Ishikawa (cell line): ENCODE data around the gene INTU.

Experiments used
- CEBPB ChIP-seq: IDR thresholded peaks from 2 replicates; pipeline ENCODE4 v1.6.1; 2012
- CREB1 ChIP-seq: IDR thresholded peaks from 2 replicates; pipeline ENCODE4 v1.6.1; 2012; ENCODE audit warnings: low read depth
- EGR1 ChIP-seq: IDR thresholded peaks from 2 replicates; pipeline ENCODE4 v1.6.1; 2012
- EP300 ChIP-seq: IDR thresholded peaks from 2 replicates; pipeline ENCODE4 v1.6.1; 2012; ENCODE audit warnings: borderline replicate concordance
- FOXM1 ChIP-seq: IDR thresholded peaks from 2 replicates; pipeline ENCODE4 v1.6.1; 2012; ENCODE audit warnings: low read depth, borderline replicate concordance
- NFIC ChIP-seq: IDR thresholded peaks from 2 replicates; pipeline ENCODE4 v1.6.1; 2012
- RAD21 ChIP-seq: IDR thresholded peaks from 2 replicates; pipeline ENCODE4 v1.6.1; 2012; ENCODE audit warnings: low read depth
- REST ChIP-seq: IDR thresholded peaks from 2 replicates; pipeline ENCODE4 v1.6.1; 2012; ENCODE audit warnings: low read depth, mild to moderate bottlenecking
- TAF1 ChIP-seq: IDR thresholded peaks from 2 replicates; pipeline ENCODE4 v1.6.1; 2012; ENCODE audit warnings: low read depth, mild to moderate bottlenecking
- TCF12 ChIP-seq: IDR thresholded peaks from 2 replicates; pipeline ENCODE4 v1.6.1; 2012; ENCODE audit warnings: low read depth
- TEAD4 ChIP-seq: IDR thresholded peaks from 2 replicates; pipeline ENCODE4 v1.6.1; 2012
- YY1 ChIP-seq: IDR thresholded peaks from 2 replicates; pipeline ENCODE4 v1.6.1; 2012; ENCODE audit warnings: low read depth
- ZBTB7A ChIP-seq: IDR thresholded peaks from 2 replicates; pipeline ENCODE4 v1.6.1; 2012; ENCODE audit warnings: low read depth
- TF ChIP-seq, protein P1 (sequence below): IDR thresholded peaks from 2 replicates; pipeline ENCODE4 v1.6.1; 2012
- TF ChIP-seq, protein P2 (sequence below): IDR thresholded peaks from 2 replicates; pipeline ENCODE4 v1.6.1; 2012

INTU gene

GRCh38 chr4:127771535-127772275 lies 138.9 kb downstream of the INTU start:
- TF ChIP-seq TCF12 (no peak), EP300 (no peak), YY1 (no peak), TAF1 (no peak), RAD21 (no peak), FOXM1 (no peak), EGR1 (no peak), CREB1 (no peak), NFIC (no peak), REST (no peak), CEBPB (no peak), ZBTB7A (no peak), TEAD4 (no peak)
- TF ChIP-seq, protein P1, sequence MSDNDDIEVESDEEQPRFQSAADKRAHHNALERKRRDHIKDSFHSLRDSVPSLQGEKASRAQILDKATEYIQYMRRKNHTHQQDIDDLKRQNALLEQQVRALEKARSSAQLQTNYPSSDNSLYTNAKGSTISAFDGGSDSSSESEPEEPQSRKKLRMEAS: no peak
- TF ChIP-seq, protein P2, sequence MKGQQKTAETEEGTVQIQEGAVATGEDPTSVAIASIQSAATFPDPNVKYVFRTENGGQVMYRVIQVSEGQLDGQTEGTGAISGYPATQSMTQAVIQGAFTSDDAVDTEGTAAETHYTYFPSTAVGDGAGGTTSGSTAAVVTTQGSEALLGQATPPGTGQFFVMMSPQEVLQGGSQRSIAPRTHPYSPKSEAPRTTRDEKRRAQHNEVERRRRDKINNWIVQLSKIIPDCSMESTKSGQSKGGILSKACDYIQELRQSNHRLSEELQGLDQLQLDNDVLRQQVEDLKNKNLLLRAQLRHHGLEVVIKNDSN: no peak

GRCh38 chr4:127772769-127773671 lies 140.3 kb downstream of the INTU start:
- no peak for TF ChIP-seq FOXM1
- no peak for TF ChIP-seq CREB1
- no peak for TF ChIP-seq ZBTB7A
- TF ChIP-seq RAD21: no peak

DNA sequence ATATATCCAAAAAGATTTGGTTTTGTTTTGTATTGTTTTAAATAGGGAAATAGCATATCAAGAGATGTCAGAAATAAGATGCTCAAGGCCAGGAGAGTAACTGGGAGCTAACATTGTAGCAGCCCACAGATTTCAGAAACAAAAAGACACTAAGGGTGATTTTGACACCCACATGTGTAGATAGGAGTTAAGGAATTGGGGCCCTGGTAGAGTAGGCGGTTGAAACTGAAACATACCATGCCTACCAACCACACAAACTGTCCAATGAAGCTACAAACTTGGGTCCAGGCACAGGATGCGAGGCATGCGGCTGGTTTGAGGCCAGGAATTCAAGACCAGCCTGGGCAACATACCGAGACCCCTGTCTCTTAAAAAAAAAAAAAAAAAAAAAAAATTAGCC lies 143.1 kb downstream of the INTU start:
- TF ChIP-seq CREB1: no peak
